ENCODE measurements around the gene PPOX. TPM values are rescaled to one million over a fixed set of nuclear protein-coding genes. Genes with fewer than 3 reads are reported as not detected.

The PPOX gene
- polyA plus RNA-seq, 1 of the 3 experiments (the other 2 are of a cell fraction), result 30.7 TPM

- DNase-seq, result no peak
- Histone ChIP-seq H3K9me3 (no peaks in the 10 kb centered on the region), H3K9me2 (no peaks in the 10 kb centered on the region), H3K27me3 (ENCODE audit: insufficient read depth) (no peaks in the 10 kb centered on the region), H4K20me1 (ENCODE audit: insufficient read depth) (no peaks in the 10 kb centered on the region), H3K27ac (ENCODE audit: low read depth in 2 of 2, low read length in 1 of 2) (no peak overlapping the region), H3K4me2 (no peak overlapping the region), H3K36me3 (replicated peaks in 1 of 2; ENCODE audit: control insufficient read depth in 1 of 2, insufficient read depth in 2 of 2, low read length in 1 of 2) (peaks cover 37 to 61% of the 10 kb centered on the region in 2 experiments), H3F3A (replicated peaks; ENCODE audit: insufficient read depth) (no peaks in the 10 kb centered on the region), H2AFZ (ENCODE audit: low read depth) (no peak overlapping the region), H3K9ac (no peak overlapping the region), H3K79me2 (ENCODE audit: insufficient read depth) (peaks cover 11% of the 10 kb centered on the region; the same call in 1 of the 2 replicates), H3K4me1 (ENCODE audit: control insufficient read depth in 1 of 2, insufficient read depth in 2 of 2, low read depth in 1 of 2, low read length in 1 of 2) (peaks cover 0 to 17% of the 10 kb centered on the region in 2 experiments; a peak in 1 of 4 replicates), H3K4me3 (ENCODE audit: low read depth in 2 of 2, low read length in 1 of 2) (no peak overlapping the region)
- WGBS (ENCODE audit: low lambda C conversion rate), result 90% methylated on average over 5 of the region's 5 CpGs
- TF ChIP-seq RAD21 (IDR thresholded peaks at IDR 0.05; ENCODE audit: low read length) (no peak), NRF1 (IDR thresholded peaks at IDR 0.05; ENCODE audit: low read depth, low read length) (no peak), CHD2 (IDR thresholded peaks at IDR 0.05; ENCODE audit: low read length, partially characterized antibody) (no peak), SMC3 (IDR thresholded peaks at IDR 0.05; ENCODE audit: low read depth, low read length) (no peak), CTCF (IDR thresholded peaks at IDR 0.05) (peak; percentile 28)
- POLR2A ChIA-PET, result interaction anchor here (1.4 kb wide), 1 partner anchor 9 kb away, joined by 4 read pairs; no protein-coding TSS in a partner anchor
- CTCF ChIA-PET, result interaction anchor here (0.7 to 1.0 kb wide), 4 partner anchors 10 to 817 kb away, joined by 3 to 4 read pairs (median 3); partner anchors contain the start of gene USP21
These were observed 5.0 kb downstream of the PPOX start for GRCh38 chr1:161171191-161171590.

GRCh38 chr1:161171696-161172095, 5.5 kb downstream of the PPOX start:
- no peaks in the 10 kb centered on the region for H3F3A ChIP-seq (replicated peaks; ENCODE audit: insufficient read depth)
- H3K9me2 ChIP-seq, result no peaks in the 10 kb centered on the region
- H3K4me2 ChIP-seq, result no peak overlapping the region
- ChIA-PET CTCF (interaction anchor here (0.7 kb wide), 2 partner anchors 13 to 817 kb away, joined by 3 to 4 read pairs; partner anchors contain the start of gene USP21), POLR2A (interaction anchor here (1.4 kb wide), 1 partner anchor 10 kb away, joined by 4 read pairs; no protein-coding TSS in a partner anchor)
- DNase-seq, result no peak
- H3K79me2 ChIP-seq (ENCODE audit: insufficient read depth), result peaks cover 16% of the 10 kb centered on the region; the same call in 1 of the 2 replicates
- H3K4me1 ChIP-seq (ENCODE audit: control insufficient read depth in 1 of 2, insufficient read depth in 2 of 2, low read depth in 1 of 2, low read length in 1 of 2), result peaks cover 0 to 22% of the 10 kb centered on the region in 2 experiments; a peak in 1 of 4 replicates
- H3K4me3 ChIP-seq (ENCODE audit: low read depth in 2 of 2, low read length in 1 of 2), result no peak overlapping the region
- no peak overlapping the region for H3K27ac ChIP-seq (ENCODE audit: low read depth in 2 of 2, low read length in 1 of 2)
- H2AFZ ChIP-seq (ENCODE audit: low read depth), result no peak overlapping the region
- H3K27me3 ChIP-seq (ENCODE audit: insufficient read depth), result no peaks in the 10 kb centered on the region
- peaks cover 37 to 61% of the 10 kb centered on the region in 2 experiments for H3K36me3 ChIP-seq (replicated peaks in 1 of 2; ENCODE audit: control insufficient read depth in 1 of 2, insufficient read depth in 2 of 2, low read length in 1 of 2)
- H4K20me1 ChIP-seq (ENCODE audit: insufficient read depth), result no peaks in the 10 kb centered on the region
- 90% methylated on average over 12 of the region's 12 CpGs for WGBS (ENCODE audit: low lambda C conversion rate)
- no peaks in the 10 kb centered on the region for H3K9me3 ChIP-seq
- no peak overlapping the region for H3K9ac ChIP-seq
- TF ChIP-seq REST (IDR thresholded peaks at IDR 0.05; ENCODE audit: low read depth, low read length) (no peak), MXI1 (IDR thresholded peaks at IDR 0.05; ENCODE audit: low read depth, low read length) (no peak), GABPA (IDR thresholded peaks at IDR 0.05; ENCODE audit: low read depth) (no peak), TEAD4 (IDR thresholded peaks at IDR 0.05; ENCODE audit: borderline replicate concordance, insufficient read depth) (no peak), USF2 (IDR thresholded peaks at IDR 0.05; ENCODE audit: borderline replicate concordance, low read depth, low read length) (no peak), CTCF (IDR thresholded peaks at IDR 0.05) (no peak), MAX (IDR thresholded peaks at IDR 0.05; ENCODE audit: low read depth) (no peak), IRF3 (IDR thresholded peaks at IDR 0.05; ENCODE audit: low read depth, low read length) (no peak), FOXM1 (IDR thresholded peaks at IDR 0.05; ENCODE audit: low read depth) (no peak), MEF2A (IDR thresholded peaks at IDR 0.05; ENCODE audit: borderline replicate concordance, low read depth) (no peak), SMC3 (IDR thresholded peaks at IDR 0.05; ENCODE audit: low read depth, low read length) (no peak), FOXJ3 (CRISPR knock-in tag; IDR thresholded peaks at IDR 0.05) (no peak), POLR2AphosphoS5 (IDR thresholded peaks at IDR 0.05; ENCODE audit: low read depth, low read length) (no peak)
